ENCODE measurements around the gene NPIPA1. TPM values are rescaled to one million over a fixed set of nuclear protein-coding genes. Genes with fewer than 3 reads are reported as not detected.
"Not testable (repeated sequence)": the region's sequence is repeated elsewhere in the genome, so short reads cannot be mapped to it uniquely, and the experiment has no call there.

Gene NPIPA1
- polyA plus RNA-seq, 1 donor from 2014 or later, result 3.3 TPM

- Mint-ChIP-seq H3K9me3 (peaks cover 0 to 8% (median 5%) of the 10 kb centered on the region in 3 donors), H3K4me1 (peaks cover 0 to 1% (median 0%) of the 10 kb centered on the region in 3 donors), H3K36me3 (no peaks in the 10 kb centered on the region), H3K4me3 (peak overlapping the region in 1 of 4 donors; percentile 42), H3K27me3 (peaks cover 20% of the 10 kb centered on the region), H3K27ac (no peak overlapping the region)
Measured at GRCh38 chr16:14961405-14962186, 24.4 kb downstream of the NPIPA1 start.

- H3K27me3 Mint-ChIP-seq, result peaks cover 21% of the 10 kb centered on the region
- peaks cover 0 to 1% (median 0%) of the 10 kb centered on the region in 3 donors for H3K4me1 Mint-ChIP-seq
- no peak overlapping the region for H3K4me3 Mint-ChIP-seq
- peaks cover 0 to 8% (median 5%) of the 10 kb centered on the region in 3 donors for H3K9me3 Mint-ChIP-seq
- H3K27ac Mint-ChIP-seq, result no peak overlapping the region
- H3K36me3 Mint-ChIP-seq, result no peaks in the 10 kb centered on the region
Measured at GRCh38 chr16:14963281-14964173, 26.3 kb downstream of the NPIPA1 start.

- no peak overlapping the region for H3K27ac Mint-ChIP-seq
- peaks cover 0 to 1% (median 0%) of the 10 kb centered on the region in 3 donors for H3K4me1 Mint-ChIP-seq
- peaks cover 21% of the 10 kb centered on the region for H3K27me3 Mint-ChIP-seq
- no peak overlapping the region for H3K4me3 Mint-ChIP-seq
- no peaks in the 10 kb centered on the region for H3K36me3 Mint-ChIP-seq
- H3K9me3 Mint-ChIP-seq, result peaks cover 0 to 8% (median 5%) of the 10 kb centered on the region in 3 donors
Measured at GRCh38 chr16:14965328-14965727, 28.1 kb downstream of the NPIPA1 start.

GRCh38 chr16:14969795-14970194 is 32.6 kb downstream of the NPIPA1 start:
- not testable (repeated sequence) for H3K27ac Mint-ChIP-seq, H3K4me1 Mint-ChIP-seq, H3K36me3 Mint-ChIP-seq, H3K27me3 Mint-ChIP-seq, H3K9me3 Mint-ChIP-seq
- H3K4me3 Mint-ChIP-seq, result peak overlapping the region in 1 of 4 donors; percentile 68

GRCh38 chr16:14971621-14972228 is 34.5 kb downstream of the NPIPA1 start:
- not testable (repeated sequence) for H3K27me3 Mint-ChIP-seq, H3K9me3 Mint-ChIP-seq, H3K36me3 Mint-ChIP-seq
- Mint-ChIP-seq H3K4me1 (peaks cover 9 to 12% (median 9%) of the 10 kb centered on the region in 3 donors), H3K4me3 (peak overlapping the region in 1 of 4 donors; percentile 68), H3K27ac (peak overlapping the region in 1 of 3 donors; percentile 65)

- H3K36me3 Mint-ChIP-seq, H3K9me3 Mint-ChIP-seq, H3K27me3 Mint-ChIP-seq: not testable (repeated sequence)
- H3K4me1 Mint-ChIP-seq, result peaks cover 18 to 21% (median 20%) of the 10 kb centered on the region in 3 donors
- peak overlapping the region; percentile 16 to 98 (median 64) for H3K4me3 Mint-ChIP-seq
- peak overlapping the region in 1 of 3 donors; percentile 68 for H3K27ac Mint-ChIP-seq
Measured at GRCh38 chr16:14973785-14974322, 36.6 kb downstream of the NPIPA1 start.

GRCh38 chr16:14974331-14974655 is 37.0 kb downstream of the NPIPA1 start:
- peaks cover 19 to 21% (median 21%) of the 10 kb centered on the region in 3 donors for H3K4me1 Mint-ChIP-seq
- H3K4me3 Mint-ChIP-seq, result peak overlapping the region; percentile 85 to 98 (median 94)
- not testable (repeated sequence) for H3K9me3 Mint-ChIP-seq, H3K36me3 Mint-ChIP-seq, H3K27me3 Mint-ChIP-seq
- H3K27ac Mint-ChIP-seq, result peak overlapping the region; percentile 68 to 97 (median 90)

GRCh38 chr16:14974656-14975417 is 37.6 kb downstream of the NPIPA1 start, which contains the start of gene PDXDC1:
Gene PDXDC1 (plus strand): TSS chr16:14975026. CDS start chr16:14975200, 174 bp downstream.
- Mint-ChIP-seq H3K4me1 (peaks cover 22 to 26% (median 23%) of the 10 kb centered on the region in 3 donors), H3K27ac (peak within 1 kb of the TSS; percentile 90 to 97 (median 96)), H3K4me3 (peak within 1 kb of the TSS; percentile 85 to 98 (median 96))
- H3K9me3 Mint-ChIP-seq, H3K36me3 Mint-ChIP-seq, H3K27me3 Mint-ChIP-seq: not testable (repeated sequence)

- Mint-ChIP-seq H3K4me1 (peaks cover 25 to 29% (median 25%) of the 10 kb centered on the region in 3 donors), H3K4me3 (peak overlapping the region; percentile 85 to 97 (median 96)), H3K27ac (peak overlapping the region; percentile 90 to 96 (median 90))
- not testable (repeated sequence) for H3K36me3 Mint-ChIP-seq, H3K9me3 Mint-ChIP-seq, H3K27me3 Mint-ChIP-seq
Measured at GRCh38 chr16:14975418-14976194, 38.4 kb downstream of the NPIPA1 start.

GRCh38 chr16:14976971-14977736 is 39.9 kb downstream of the NPIPA1 start:
- H3K27me3 Mint-ChIP-seq, result not testable (repeated sequence)
- H3K4me1 Mint-ChIP-seq, result peaks cover 28 to 39% (median 32%) of the 10 kb centered on the region in 3 donors

GRCh38 chr16:14978281-14978680 is 41.0 kb downstream of the NPIPA1 start:
- not testable (repeated sequence) for H3K36me3 Mint-ChIP-seq, H3K27me3 Mint-ChIP-seq, H3K9me3 Mint-ChIP-seq, H3K27ac Mint-ChIP-seq
- Mint-ChIP-seq H3K4me1 (peaks cover 29 to 40% (median 34%) of the 10 kb centered on the region in 3 donors), H3K4me3 (peak overlapping the region in 2 of 4 donors; percentile 15 to 54)

More at GRCh38 chr16:14976971-14977736, 39.9 kb downstream of the NPIPA1 start:
- Mint-ChIP-seq H3K27ac (peak overlapping the region in 1 of 3 donors; percentile 96), H3K4me3 (peak overlapping the region in 3 of 4 donors; percentile 61 to 97 (median 85))
- not testable (repeated sequence) for H3K36me3 Mint-ChIP-seq, H3K9me3 Mint-ChIP-seq

GRCh38 chr16:14978908-14979307 is 41.7 kb downstream of the NPIPA1 start:
- peaks cover 31 to 44% (median 34%) of the 10 kb centered on the region in 3 donors for H3K4me1 Mint-ChIP-seq
- H3K9me3 Mint-ChIP-seq, H3K36me3 Mint-ChIP-seq, H3K27ac Mint-ChIP-seq, H3K27me3 Mint-ChIP-seq: not testable (repeated sequence)
- peak overlapping the region in 1 of 4 donors; percentile 15 for H3K4me3 Mint-ChIP-seq

- H3K36me3 Mint-ChIP-seq, H3K4me3 Mint-ChIP-seq, H3K27me3 Mint-ChIP-seq, H3K9me3 Mint-ChIP-seq, H3K27ac Mint-ChIP-seq: not testable (repeated sequence)
- peaks cover 26 to 40% (median 29%) of the 10 kb centered on the region in 3 donors for H3K4me1 Mint-ChIP-seq
Measured at GRCh38 chr16:14981234-14981633, 44.0 kb downstream of the NPIPA1 start.
